ENCODE measurements around the gene TMEM145.

TMEM145 gene

GRCh38 chr19:42303876-42304275 lies 9.2 kb upstream of the TMEM145 start:
- TF ChIP-seq FOXP2 (optimal IDR thresholded peaks at IDR 0.05; ENCODE audit: borderline replicate concordance, extremely low read depth, extremely low read length, insufficient read depth) (no peak), TAF1 (IDR thresholded peaks at IDR 0.05; ENCODE audit: borderline replicate concordance, insufficient read depth, low read length) (no peak), SIN3A (IDR thresholded peaks at IDR 0.05; ENCODE audit: borderline replicate concordance, insufficient read depth, low read length) (no peak), POLR2AphosphoS5 (IDR thresholded peaks at IDR 0.05; ENCODE audit: low read depth, low read length) (no peak)
- TF ChIP-seq, protein P1, sequence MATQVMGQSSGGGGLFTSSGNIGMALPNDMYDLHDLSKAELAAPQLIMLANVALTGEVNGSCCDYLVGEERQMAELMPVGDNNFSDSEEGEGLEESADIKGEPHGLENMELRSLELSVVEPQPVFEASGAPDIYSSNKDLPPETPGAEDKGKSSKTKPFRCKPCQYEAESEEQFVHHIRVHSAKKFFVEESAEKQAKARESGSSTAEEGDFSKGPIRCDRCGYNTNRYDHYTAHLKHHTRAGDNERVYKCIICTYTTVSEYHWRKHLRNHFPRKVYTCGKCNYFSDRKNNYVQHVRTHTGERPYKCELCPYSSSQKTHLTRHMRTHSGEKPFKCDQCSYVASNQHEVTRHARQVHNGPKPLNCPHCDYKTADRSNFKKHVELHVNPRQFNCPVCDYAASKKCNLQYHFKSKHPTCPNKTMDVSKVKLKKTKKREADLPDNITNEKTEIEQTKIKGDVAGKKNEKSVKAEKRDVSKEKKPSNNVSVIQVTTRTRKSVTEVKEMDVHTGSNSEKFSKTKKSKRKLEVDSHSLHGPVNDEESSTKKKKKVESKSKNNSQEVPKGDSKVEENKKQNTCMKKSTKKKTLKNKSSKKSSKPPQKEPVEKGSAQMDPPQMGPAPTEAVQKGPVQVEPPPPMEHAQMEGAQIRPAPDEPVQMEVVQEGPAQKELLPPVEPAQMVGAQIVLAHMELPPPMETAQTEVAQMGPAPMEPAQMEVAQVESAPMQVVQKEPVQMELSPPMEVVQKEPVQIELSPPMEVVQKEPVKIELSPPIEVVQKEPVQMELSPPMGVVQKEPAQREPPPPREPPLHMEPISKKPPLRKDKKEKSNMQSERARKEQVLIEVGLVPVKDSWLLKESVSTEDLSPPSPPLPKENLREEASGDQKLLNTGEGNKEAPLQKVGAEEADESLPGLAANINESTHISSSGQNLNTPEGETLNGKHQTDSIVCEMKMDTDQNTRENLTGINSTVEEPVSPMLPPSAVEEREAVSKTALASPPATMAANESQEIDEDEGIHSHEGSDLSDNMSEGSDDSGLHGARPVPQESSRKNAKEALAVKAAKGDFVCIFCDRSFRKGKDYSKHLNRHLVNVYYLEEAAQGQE (IDR thresholded peaks at IDR 0.05; ENCODE audit: insufficient read depth in 1 of 2, low read depth in 2 of 2, low read length in 2 of 2): no peak

DNA sequence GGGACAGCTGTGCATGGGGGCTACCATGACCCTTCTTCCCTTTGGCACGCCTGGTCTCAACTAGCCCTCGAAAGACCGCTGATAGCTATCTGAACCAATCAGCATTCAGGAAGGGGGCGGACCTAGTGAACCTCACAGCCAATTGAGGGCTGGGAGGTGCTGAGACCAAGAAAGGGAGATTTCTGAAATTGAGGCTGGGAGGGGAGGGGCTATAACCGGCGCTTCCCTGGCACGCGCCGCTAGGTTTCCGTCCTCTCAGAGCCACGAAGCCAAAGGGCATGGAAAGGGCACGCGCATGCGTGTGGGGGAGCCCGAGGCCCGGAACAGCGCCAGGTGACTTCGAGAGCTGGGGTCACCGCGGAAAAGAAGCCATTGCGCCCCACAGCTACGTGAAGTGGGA lies 6.5 kb upstream of the TMEM145 start:
- TF ChIP-seq FOXP2 (optimal IDR thresholded peaks at IDR 0.05; ENCODE audit: borderline replicate concordance, extremely low read depth, extremely low read length, insufficient read depth) (no peak), SIN3A (IDR thresholded peaks at IDR 0.05; ENCODE audit: borderline replicate concordance, insufficient read depth, low read length) (no peak), TAF1 (IDR thresholded peaks at IDR 0.05; ENCODE audit: borderline replicate concordance, insufficient read depth, low read length) (no peak), POLR2AphosphoS5 (IDR thresholded peaks at IDR 0.05; ENCODE audit: low read depth, low read length) (no peak)
- TF ChIP-seq, protein P1 (IDR thresholded peaks at IDR 0.05; ENCODE audit: insufficient read depth in 1 of 2, low read depth in 2 of 2, low read length in 2 of 2): no peak

GRCh38 chr19:42309686-42310085 lies 3.4 kb upstream of the TMEM145 start:
- TF ChIP-seq SIN3A (IDR thresholded peaks at IDR 0.05; ENCODE audit: borderline replicate concordance, insufficient read depth, low read length) (no peak), POLR2AphosphoS5 (IDR thresholded peaks at IDR 0.05; ENCODE audit: low read depth, low read length) (no peak), TAF1 (IDR thresholded peaks at IDR 0.05; ENCODE audit: borderline replicate concordance, insufficient read depth, low read length) (no peak), FOXP2 (optimal IDR thresholded peaks at IDR 0.05; ENCODE audit: borderline replicate concordance, extremely low read depth, extremely low read length, insufficient read depth) (no peak)
- TF ChIP-seq, protein P1 (IDR thresholded peaks at IDR 0.05; ENCODE audit: insufficient read depth in 1 of 2, low read depth in 2 of 2, low read length in 2 of 2): no peak

DNA sequence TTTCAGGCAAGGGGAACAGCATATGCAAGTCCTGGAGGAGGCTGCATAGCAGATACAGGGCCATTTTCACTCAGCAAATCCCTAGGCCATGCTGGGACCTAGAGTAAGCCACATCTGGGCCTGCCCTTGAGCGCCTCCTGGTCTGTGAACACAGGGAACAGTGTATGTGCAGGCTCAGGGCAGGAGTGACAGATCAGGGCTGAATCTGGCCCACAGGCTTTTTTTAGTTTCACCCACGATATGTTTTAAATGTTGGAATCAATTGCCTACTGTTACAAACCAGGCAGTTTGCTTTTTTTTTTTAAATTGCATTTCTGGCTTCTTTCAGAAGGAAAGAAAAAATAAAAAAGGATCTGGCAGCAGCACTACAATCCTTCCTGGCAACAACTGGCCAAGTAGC lies 1.5 kb upstream of the TMEM145 start:
- no peak for TF ChIP-seq TAF1 (IDR thresholded peaks at IDR 0.05; ENCODE audit: borderline replicate concordance, insufficient read depth, low read length)
- no peak for TF ChIP-seq SIN3A (IDR thresholded peaks at IDR 0.05; ENCODE audit: borderline replicate concordance, insufficient read depth, low read length)
- TF ChIP-seq FOXP2 (optimal IDR thresholded peaks at IDR 0.05; ENCODE audit: borderline replicate concordance, extremely low read depth, extremely low read length, insufficient read depth): no peak
- TF ChIP-seq POLR2AphosphoS5 (IDR thresholded peaks at IDR 0.05; ENCODE audit: low read depth, low read length): no peak
- TF ChIP-seq, protein P1 (IDR thresholded peaks at IDR 0.05; ENCODE audit: insufficient read depth in 1 of 2, low read depth in 2 of 2, low read length in 2 of 2): no peak

DNA sequence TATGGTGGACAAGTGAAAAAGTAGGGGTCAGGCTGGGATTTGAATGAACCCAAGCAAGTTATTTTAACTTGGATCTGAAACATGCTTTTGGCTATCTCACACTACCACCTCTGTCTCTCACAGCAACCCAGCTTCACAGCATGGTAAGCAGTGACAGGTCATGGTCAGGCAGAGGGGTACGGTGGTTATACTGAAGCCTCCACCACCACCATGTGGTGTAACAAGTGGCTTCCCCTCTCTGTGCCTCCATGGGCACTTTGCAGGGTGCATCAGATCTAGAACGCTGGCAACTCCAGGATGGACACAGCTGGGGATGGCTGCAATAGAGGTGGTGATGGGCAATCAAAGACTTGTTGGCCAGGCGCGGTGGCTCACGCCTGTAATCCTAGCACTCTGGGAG lies 739 bp upstream of the TMEM145 start:
- TF ChIP-seq FOXP2 (optimal IDR thresholded peaks at IDR 0.05; ENCODE audit: borderline replicate concordance, extremely low read depth, extremely low read length, insufficient read depth): no peak
- TF ChIP-seq SIN3A (IDR thresholded peaks at IDR 0.05; ENCODE audit: borderline replicate concordance, insufficient read depth, low read length): no peak
- no peak for TF ChIP-seq POLR2AphosphoS5 (IDR thresholded peaks at IDR 0.05; ENCODE audit: low read depth, low read length)
